Small intestine (tissue), 7 donors: ENCODE data around the gene SLC27A1. TPM values are rescaled to one million over a fixed set of nuclear protein-coding genes. Genes with fewer than 3 reads are reported as not detected.
"Not testable (repeated sequence)": the region's sequence is repeated elsewhere in the genome, so short reads cannot be mapped to it uniquely, and the experiment has no call there.

Experiments used
- DNase-seq, 2 donors: peaks; one replicate each; pipeline versions ENCODE4 v3.0.0 to v3.0.0-alpha.2; 2013
- FAIRE-seq: peaks from 2 replicates; lab custom pipeline; 2012; peaks lifted over from hg19 to GRCh38; lab: Jason Lieb, UNC
- H3K27ac ChIP-seq, 3 donors: one replicate each; pipeline ENCODE4 v1.5.1; 2013; ENCODE audit warnings: low read length in 2 of 3, mild to moderate bottlenecking in 2 of 3, control low read depth in 1 of 3, inconsistent platforms in 1 of 3, low read depth in 1 of 3, moderate library complexity in 1 of 3
- H3K27me3 ChIP-seq, 3 donors: one replicate each; pipeline ENCODE4 v1.6.1; 2013; ENCODE audit warnings: low read length in 3 of 3, inconsistent platforms in 1 of 3; ENCODE audit not compliant: control insufficient read depth in 3 of 3, insufficient read depth in 3 of 3
- H3K36me3 ChIP-seq, 3 donors: one replicate each; pipeline ENCODE4 v1.6.1; 2013; ENCODE audit warnings: low read length in 3 of 3, inconsistent platforms in 1 of 3, low read depth in 1 of 3, mild to moderate bottlenecking in 1 of 3, moderate library complexity in 1 of 3; ENCODE audit not compliant: control insufficient read depth in 3 of 3, insufficient read depth in 2 of 3
- H3K4me1 ChIP-seq, 3 donors: one replicate each; pipeline ENCODE4 v1.6.1; 2013; ENCODE audit warnings: low read length in 2 of 3, inconsistent platforms in 1 of 3, low read depth in 1 of 3, mild to moderate bottlenecking in 1 of 3, moderate library complexity in 1 of 3; ENCODE audit not compliant: control insufficient read depth in 3 of 3, insufficient read depth in 2 of 3
- H3K4me3 ChIP-seq, 3 donors: one replicate each; pipeline ENCODE4 v1.5.1; 2013; ENCODE audit warnings: low read length in 3 of 3, control low read depth in 1 of 3, inconsistent platforms in 1 of 3, low read depth in 1 of 3, mild to moderate bottlenecking in 1 of 3, moderate library complexity in 1 of 3
- H3K9me3 ChIP-seq, 2 donors: one replicate each; pipeline ENCODE4 v1.6.1; 2013; ENCODE audit warnings: low read depth in 1 of 2, low read length in 1 of 2; ENCODE audit not compliant: control insufficient read depth in 2 of 2, insufficient read depth in 1 of 2
- WGBS, 3 donors: extraction: QIAGEN DNeasy Blood & Tissue Kit; methylation state at CpG; one replicate each; pipeline ENCODE4 v1.1.7; 2013; 5-methylcytosine and 5-hydroxymethylcytosine counted together
- polyA plus RNA-seq, 4 donors: library from polyadenylated mRNA; stranded (reverse) in 3 of 4; unstranded in 1 of 4; fragments of 200-250 nt in 3 of 4; fragments of 120-200 nt in 1 of 4; gene quantifications; one replicate each; pipeline versions ENCODE4 v1.2.1 to v1.2.3, GENCODE V29; 2013
- donor health status: healthy with polysubstance abuse.
- donor health status: control.
- donor health status: control.
- donor health status: Bipolar disorder and iron deficiency.
- donor health status: healthy.

SLC27A1 gene
- polyA plus RNA-seq, 4 donors = 0.22 to 5.5 (median 3.1) TPM

DNA sequence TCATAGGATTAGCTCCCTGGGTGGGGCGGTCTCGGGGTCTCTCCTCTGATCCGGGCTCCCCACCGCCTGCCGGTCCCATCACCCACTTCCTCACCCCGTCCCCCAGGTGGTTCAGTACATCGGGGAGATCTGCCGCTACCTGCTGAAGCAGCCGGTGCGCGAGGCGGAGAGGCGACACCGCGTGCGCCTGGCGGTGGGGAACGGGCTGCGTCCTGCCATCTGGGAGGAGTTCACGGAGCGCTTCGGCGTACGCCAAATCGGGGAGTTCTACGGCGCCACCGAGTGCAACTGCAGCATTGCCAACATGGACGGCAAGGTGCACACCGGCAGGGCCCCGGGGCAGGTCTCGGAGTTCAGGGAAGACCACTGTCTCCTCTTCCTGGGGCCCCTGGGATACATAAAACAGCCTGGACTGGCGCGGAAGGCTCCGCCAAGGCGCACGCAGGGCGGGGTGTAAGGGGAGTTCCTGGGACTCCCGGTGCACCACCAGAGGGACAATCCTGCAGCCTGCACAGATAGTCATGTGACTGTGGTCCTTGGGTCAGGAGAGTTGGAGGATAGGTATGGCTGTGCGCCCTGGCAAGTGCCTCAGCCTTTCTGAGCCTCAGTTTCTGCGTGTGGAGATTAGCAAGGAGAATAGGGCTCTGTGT lies 26.9 kb downstream of the SLC27A1 start:
- H3K36me3 ChIP-seq = peaks cover 0 to 15% (median 0%) of the 10 kb centered on the region in 3 donors
- H3K27ac ChIP-seq = no peak overlapping the region
- peak overlapping the region in 1 of 3 donors; percentile 9 for H3K4me3 ChIP-seq
- FAIRE-seq = no peak
- peak; percentile 29 to 32 for DNase-seq
- 24 to 62% (median 44%) methylated on average over 41 of the region's 41 CpGs for WGBS, 3 donors
- peaks cover 0 to 2% (median 0%) of the 10 kb centered on the region in 3 donors for H3K4me1 ChIP-seq
- H3K9me3 ChIP-seq = no peaks in the 10 kb centered on the region
- no peaks in the 10 kb centered on the region for H3K27me3 ChIP-seq

DNA sequence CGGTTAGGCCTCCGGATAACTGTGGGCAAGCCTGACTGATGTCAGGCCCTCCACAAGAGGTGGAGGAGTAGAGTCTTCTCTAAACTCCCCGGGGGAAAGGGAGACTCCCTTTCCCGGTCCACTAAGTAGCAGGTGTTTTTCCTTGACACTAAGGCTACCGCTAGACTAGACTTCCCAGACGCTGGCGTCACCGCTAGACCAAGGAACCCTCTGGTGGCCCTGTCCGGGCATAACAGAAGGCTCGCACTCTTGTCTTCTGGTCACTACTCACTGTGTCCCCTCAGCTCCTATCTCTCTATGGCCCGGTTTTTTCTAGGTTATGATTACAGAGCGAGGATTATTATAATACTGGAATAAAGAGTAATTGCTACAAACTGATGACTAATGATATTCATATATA lies 28.7 kb downstream of the SLC27A1 start:
- H3K36me3 ChIP-seq = peaks cover 0 to 18% (median 0%) of the 10 kb centered on the region in 3 donors
- not testable (repeated sequence) for DNase-seq, H3K4me1 ChIP-seq, FAIRE-seq, H3K27ac ChIP-seq, H3K9me3 ChIP-seq, H3K27me3 ChIP-seq, H3K4me3 ChIP-seq
- WGBS, 3 donors = 59 to 75% (median 74%) methylated on average over 10 to 12 of the region's 12 CpGs

DNA sequence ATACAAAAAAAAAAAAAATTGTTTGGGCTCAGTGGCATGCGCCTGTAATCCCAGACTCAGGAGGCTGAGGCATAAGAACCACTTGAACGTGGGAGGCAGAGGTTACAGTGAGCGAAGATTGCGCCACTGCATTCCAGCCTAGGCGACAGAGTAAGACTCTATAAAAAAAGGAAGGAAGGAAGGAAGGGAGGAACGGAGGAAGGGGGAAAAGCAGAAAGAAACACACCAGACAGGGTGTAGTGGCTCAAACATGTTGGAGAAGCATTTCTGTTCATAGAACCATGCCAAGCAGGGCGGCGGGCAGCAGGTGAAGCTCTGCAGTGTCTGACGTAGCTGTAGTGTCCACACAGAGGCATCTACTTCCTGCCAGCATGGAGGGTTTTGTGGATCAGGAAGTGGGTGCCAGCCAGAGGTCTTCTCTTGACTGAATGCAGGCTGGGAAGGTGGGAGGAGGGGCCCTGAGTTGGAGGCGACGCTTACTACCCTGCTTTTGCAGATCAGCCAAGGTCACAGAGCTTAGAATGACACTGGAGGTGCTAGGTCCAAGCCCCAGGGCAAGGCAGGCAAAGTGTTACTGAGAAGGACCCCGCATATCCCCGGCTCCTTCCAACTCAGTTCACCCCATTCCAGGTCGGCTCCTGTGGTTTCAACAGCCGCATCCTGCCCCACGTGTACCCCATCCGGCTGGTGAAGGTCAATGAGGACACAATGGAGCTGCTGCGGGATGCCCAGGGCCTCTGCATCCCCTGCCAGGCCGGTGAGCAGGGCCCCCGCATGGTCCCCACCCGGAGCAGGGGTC lies 29.5 kb downstream of the SLC27A1 start:
- H3K27ac ChIP-seq = peak overlapping the region in 1 of 3 donors; percentile 55
- FAIRE-seq = no peak
- 59 to 70% (median 67%) methylated on average over 21 of the region's 21 CpGs for WGBS, 3 donors

DNA sequence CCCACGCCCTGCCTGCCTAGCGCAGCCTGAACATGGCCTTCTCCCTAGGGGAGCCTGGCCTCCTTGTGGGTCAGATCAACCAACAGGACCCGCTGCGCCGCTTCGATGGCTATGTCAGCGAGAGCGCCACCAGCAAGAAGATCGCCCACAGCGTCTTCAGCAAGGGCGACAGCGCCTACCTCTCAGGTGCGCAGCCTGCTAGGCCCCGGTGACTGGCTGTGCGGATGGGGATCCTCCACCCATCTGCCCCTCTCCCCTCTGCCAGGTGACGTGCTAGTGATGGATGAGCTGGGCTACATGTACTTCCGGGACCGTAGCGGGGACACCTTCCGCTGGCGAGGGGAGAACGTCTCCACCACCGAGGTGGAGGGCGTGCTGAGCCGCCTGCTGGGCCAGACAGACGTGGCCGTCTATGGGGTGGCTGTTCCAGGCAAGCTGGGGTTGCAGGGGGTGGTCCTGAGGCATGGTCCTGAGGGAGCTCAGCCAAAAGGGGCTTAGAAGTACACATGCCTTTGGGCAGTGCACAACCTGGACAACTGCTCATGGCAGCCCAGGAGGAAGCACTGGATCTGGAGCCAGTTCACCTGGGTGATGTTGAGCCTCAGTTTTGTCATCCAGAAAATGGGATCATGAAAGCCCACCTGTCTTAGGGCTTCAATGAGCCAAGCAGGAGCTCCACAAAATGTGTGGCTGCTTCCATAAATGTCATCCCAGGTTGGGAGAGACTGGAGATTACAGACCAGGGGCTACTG lies 30.3 kb downstream of the SLC27A1 start:
- H3K4me1 ChIP-seq = peaks cover 0 to 2% (median 0%) of the 10 kb centered on the region in 3 donors
- H3K9me3 ChIP-seq = no peaks in the 10 kb centered on the region
- peaks cover 0 to 30% (median 0%) of the 10 kb centered on the region in 3 donors for H3K36me3 ChIP-seq
- FAIRE-seq (no peak), DNase-seq (no peak)
- no peaks in the 10 kb centered on the region for H3K27me3 ChIP-seq
- H3K4me3 ChIP-seq = no peak overlapping the region
- no peak overlapping the region for H3K27ac ChIP-seq
- 91 to 95% (median 91%) methylated on average over 24 to 27 of the region's 27 CpGs for WGBS, 3 donors

More for the DNA sequence above, 29.5 kb downstream of the SLC27A1 start:
- Histone ChIP-seq H3K9me3 (no peaks in the 10 kb centered on the region), H3K4me1 (peaks cover 0 to 2% (median 0%) of the 10 kb centered on the region in 3 donors), H3K36me3 (peaks cover 0 to 24% (median 0%) of the 10 kb centered on the region in 3 donors), H3K27me3 (no peaks in the 10 kb centered on the region), H3K4me3 (no peak overlapping the region)
- no peak for DNase-seq

DNA sequence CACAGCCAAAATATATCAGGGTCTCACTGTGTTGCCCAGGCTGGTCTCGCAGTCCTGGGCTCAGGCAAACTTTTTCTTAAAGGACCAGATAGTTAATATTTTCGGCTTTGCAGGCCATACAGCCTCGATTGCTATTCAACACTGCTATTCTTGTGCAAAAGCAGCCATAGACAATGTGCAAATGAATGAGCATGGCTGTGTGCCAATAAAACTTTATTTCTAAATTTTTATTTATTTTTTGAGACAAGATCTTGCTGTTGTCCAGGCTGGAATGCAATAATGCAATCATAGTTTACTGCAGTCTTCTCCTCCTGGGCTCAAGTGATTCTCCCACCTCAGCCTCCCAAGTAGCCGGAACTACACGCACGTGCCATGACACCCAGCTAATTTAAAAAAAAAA lies 32.9 kb downstream of the SLC27A1 start:
- WGBS, 3 donors = 92 to 98% (median 95%) methylated on average over 6 of the region's 6 CpGs
- Histone ChIP-seq H3K36me3 (peaks cover 0 to 48% (median 0%) of the 10 kb centered on the region in 3 donors), H3K4me1 (no peaks in the 10 kb centered on the region), H3K4me3 (no peak overlapping the region), H3K9me3 (no peaks in the 10 kb centered on the region), H3K27me3 (no peaks in the 10 kb centered on the region), H3K27ac (no peak overlapping the region)
- DNase-seq (no peak), FAIRE-seq (no peak)

DNA sequence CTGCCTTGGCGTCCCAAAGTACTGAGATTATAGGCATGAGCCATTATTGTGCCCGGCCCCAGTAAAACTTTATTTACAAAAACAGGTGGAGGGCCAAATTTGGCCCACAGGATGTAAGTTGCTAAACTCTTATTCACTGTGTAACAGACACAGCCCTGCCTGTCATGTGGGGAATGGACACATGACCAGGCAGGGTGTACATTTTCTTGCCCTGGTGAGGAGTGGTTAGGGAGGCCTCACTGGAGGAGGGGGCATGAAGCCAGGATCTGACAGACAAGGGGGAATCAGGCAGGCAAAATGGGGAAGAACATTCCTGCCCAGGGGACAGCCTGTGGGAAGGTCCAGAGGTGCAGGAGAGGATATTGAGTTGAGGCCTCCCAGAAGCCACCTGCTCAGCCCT lies 33.7 kb downstream of the SLC27A1 start:
- DNase-seq = no peak
- WGBS, 3 donors = 94 to 100% (median 100%) methylated on average over 2 of the region's 2 CpGs
- H3K4me1 ChIP-seq = no peaks in the 10 kb centered on the region
- H3K36me3 ChIP-seq = peaks cover 0 to 53% (median 0%) of the 10 kb centered on the region in 3 donors
- H3K4me3 ChIP-seq = no peak overlapping the region
- no peaks in the 10 kb centered on the region for H3K27me3 ChIP-seq
- H3K9me3 ChIP-seq = no peaks in the 10 kb centered on the region
- no peak for FAIRE-seq
- H3K27ac ChIP-seq = no peak overlapping the region

DNA sequence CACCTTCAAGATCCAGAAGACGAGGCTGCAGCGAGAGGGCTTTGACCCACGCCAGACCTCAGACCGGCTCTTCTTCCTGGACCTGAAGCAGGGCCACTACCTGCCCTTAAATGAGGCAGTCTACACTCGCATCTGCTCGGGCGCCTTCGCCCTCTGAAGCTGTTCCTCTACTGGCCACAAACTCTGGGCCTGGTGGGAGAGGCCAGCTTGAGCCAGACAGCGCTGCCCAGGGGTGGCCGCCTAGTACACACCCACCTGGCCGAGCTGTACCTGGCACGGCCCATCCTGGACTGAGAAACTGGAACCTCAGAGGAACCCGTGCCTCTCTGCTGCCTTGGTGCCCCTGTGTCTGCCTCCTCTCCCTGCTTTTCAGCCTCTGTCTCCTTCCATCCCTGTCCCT lies 34.1 kb downstream of the SLC27A1 start:
- Histone ChIP-seq H3K9me3 (no peaks in the 10 kb centered on the region), H3K36me3 (peaks cover 0 to 54% (median 0%) of the 10 kb centered on the region in 3 donors), H3K27ac (no peak overlapping the region), H3K27me3 (no peaks in the 10 kb centered on the region), H3K4me1 (no peaks in the 10 kb centered on the region), H3K4me3 (no peak overlapping the region)
- WGBS, 3 donors = 86 to 93% (median 89%) methylated on average over 13 of the region's 13 CpGs
- FAIRE-seq = no peak
- no peak for DNase-seq

DNA sequence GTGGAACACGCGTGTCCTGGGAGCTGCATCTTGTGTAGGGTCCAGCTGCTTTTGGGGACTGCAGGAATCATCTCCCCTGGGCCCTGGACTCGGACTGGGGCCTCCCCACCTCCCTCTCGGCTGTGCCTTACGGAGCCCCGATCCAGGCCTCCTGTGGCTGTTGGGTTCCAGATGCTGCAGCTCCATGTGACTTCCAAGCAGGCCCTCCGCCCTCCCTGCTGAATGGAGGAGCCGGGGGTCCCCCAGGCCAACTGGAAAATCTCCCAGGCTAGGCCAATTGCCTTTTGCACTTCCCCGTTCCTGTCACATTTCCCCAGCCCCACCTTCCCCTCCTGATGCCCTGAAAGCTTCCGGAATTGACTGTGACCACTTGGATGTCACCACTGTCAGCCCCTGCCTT lies 34.9 kb downstream of the SLC27A1 start:
- 70 to 90% (median 72%) methylated on average over 10 of the region's 10 CpGs for WGBS, 3 donors
- no peak for DNase-seq
- peaks cover 0 to 2% (median under 1%) of the 10 kb centered on the region in 3 donors for H3K4me1 ChIP-seq
- peak overlapping the region in 1 of 3 donors; percentile 50 for H3K27ac ChIP-seq
- peaks cover 0 to 51% (median 0%) of the 10 kb centered on the region in 3 donors for H3K36me3 ChIP-seq
- no peak overlapping the region for H3K4me3 ChIP-seq
- FAIRE-seq = no peak
- no peaks in the 10 kb centered on the region for H3K9me3 ChIP-seq
- H3K27me3 ChIP-seq = no peaks in the 10 kb centered on the region
